Heart right ventricle (tissue), 16 donors: ENCODE data around the gene OR52H1. TPM values are rescaled to one million over a fixed set of nuclear protein-coding genes. Genes with fewer than 3 reads are reported as not detected.

ENCODE experiments used
- ATAC-seq, 8 donors: fragments of 200-7000 bp; cut with Tn5 transposase; one replicate each; pipeline ENCODE4 v1.9.1; 2020; ENCODE audit warnings: mild to moderate bottlenecking in 8 of 8, moderate library complexity in 8 of 8, moderate number of reproducible peaks in 1 of 8
- DNase-seq, 2 donors: peaks; one replicate each; pipeline ENCODE4 v3.0.0-alpha.2; 2020
- H3K27ac ChIP-seq, 10 donors: fragments of 200-600 bp; sonication (generic) in 2 of 10; one replicate each; pipeline versions ENCODE4 v1.5.0 to v1.8.0; 2020 to 2022; ENCODE audit warnings: mild to moderate bottlenecking in 3 of 10
- H3K27me3 ChIP-seq, 7 donors: fragments of 200-600 bp; one replicate each; pipeline ENCODE4 v1.8.0; 2021 to 2022; ENCODE audit warnings: mild to moderate bottlenecking in 2 of 7
- H3K36me3 ChIP-seq, 9 donors: fragments of 200-600 bp; sonication (generic) in 1 of 9; one replicate each; pipeline versions ENCODE4 v1.5.0 to v1.8.0; 2020 to 2022; ENCODE audit warnings: mild to moderate bottlenecking in 2 of 9
- H3K4me1 ChIP-seq, 9 donors: fragments of 200-600 bp; sonication (generic) in 1 of 9; one replicate each; pipeline versions ENCODE4 v1.5.0 to v1.8.0; 2020 to 2022; ENCODE audit warnings: mild to moderate bottlenecking in 4 of 9
- H3K4me3 ChIP-seq, 10 donors: fragments of 200-600 bp; sonication (generic) in 2 of 10; one replicate each; pipeline versions ENCODE4 v1.5.0 to v1.8.0; 2020 to 2022; ENCODE audit warnings: mild to moderate bottlenecking in 7 of 10, moderate library complexity in 2 of 10
- H3K9me3 ChIP-seq, 11 donors: fragments of 200-600 bp in 10 of 11; sonication (generic) in 2 of 11; one replicate each; pipeline versions ENCODE4 v1.5.0 to v1.8.0; 2013 to 2022; ENCODE audit warnings: mild to moderate bottlenecking in 2 of 11, control low read depth in 1 of 11, moderate library complexity in 1 of 11
- CTCF ChIP-seq, 9 donors: fragments of 200-600 bp; sonication (generic) in 2 of 9; IDR thresholded peaks; one replicate each; pipeline versions ENCODE4 v1.5.0 to v1.8.0; 2021 to 2022; ENCODE audit warnings: antibody characterized with exemption in 9 of 9, mild to moderate bottlenecking in 5 of 9, moderate library complexity in 1 of 9
- WGBS, 2 donors: extraction: QIAGEN DNeasy Blood & Tissue Kit; methylation state at CpG; one replicate each; pipeline ENCODE4 v1.1.7; 2013; ENCODE audit warnings: inconsistent platforms in 1 of 2; 5-methylcytosine and 5-hydroxymethylcytosine counted together
- intact Hi-C, 10 donors: fragments of 100-400 bp; cut with DNase I; formaldehyde crosslinking; loops; one replicate each; pipeline versions ENCODE4 v1.11.1 to v1.14.2; 2022
- polyA plus RNA-seq, 2 donors: library from polyadenylated mRNA; stranded (reverse); fragments of 200-250 nt; gene quantifications; one replicate each; pipeline ENCODE4 v1.2.3, GENCODE V29; 2013
- total RNA-seq, 10 donors: library from RNA; stranded (reverse); fragmentation: NEBNext Ultra II Directional in 3 of 10; extraction: Animal tissue kit (Norgen Biotek cat#: 25700) in 3 of 10; gene quantifications; one replicate each; pipeline versions ENCODE4 v1.2.1 to v1.2.4, GENCODE V29; 2021 to 2023
- donor health status: Arrhythmogenic right ventricular cardiomyopathy.
- donor health status: ischemic (EF 13 %, LVEDD 7.1; RV severe dilation, severe dysfunction).
- donor health status: healthy with polysubstance abuse.
- donor health status: DM: no; HTN: yes; CAD: no.
- donor health status: DM: no; HTN: no; CAD: no.
- donor health status: ischemic (EF 25% LVEDD 6.9; RV normal size, moderate dysfunction).
- donor health status: ischemic (EF 25% LVEDD 5.7; RV mildly dilated, moderate dysfunction).
- donor health status: healthy.
- donor health status: DM: yes; HTN: yes; CAD: no.
- donor health status: Ischemic cardiomyopathy.
- donor health status: ischemic (EF 35%, LVEDD 5.7; RV mildly dilated, moderate dysfunction).
- donor health status: nonischemic (EF 11% LVEDD 7.7; RV severe dilation, severe dysfunction).
- donor health status: DM: yes; HTN: yes; CAD: no.
- donor health status: PGD.
- donor health status: ischemic (EF 29% LVEDD 5.4; RV normal size, mild dysfunction).
- donor health status: nonischemic (EF 23%, LVEDD 6.1; RV moderate dilation, normal function).

The OR52H1 gene
- total and polyA plus RNA-seq, 12 donors: not detected

DNA sequence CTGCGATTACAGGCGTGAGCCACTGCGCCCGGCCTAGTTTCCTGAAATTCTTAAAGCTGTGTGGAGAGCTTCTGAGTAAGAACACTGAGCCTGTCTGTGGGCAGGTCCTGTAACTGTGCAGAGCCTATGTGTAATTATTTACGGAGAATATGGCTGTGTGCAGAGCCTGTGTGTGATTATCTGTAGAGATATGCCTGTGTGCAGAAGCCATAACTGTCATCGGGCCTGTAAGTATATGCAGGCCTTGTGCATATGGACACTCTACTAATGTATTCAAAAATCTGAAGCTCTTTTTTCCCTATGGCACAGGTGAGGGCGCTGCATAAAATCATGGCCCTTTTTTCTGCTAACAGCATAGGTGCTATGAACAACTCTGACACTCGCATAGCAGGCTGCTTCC, 32.2 kb upstream of the OR52H1 start, which contains the start of gene OR52B6:
TSS of gene OR52B6 (plus strand) at position 301 of the 400 bp plus-strand sequence. CDS start at position 301, 0 bp downstream.
- no peaks in the 10 kb centered on the region for H3K36me3 ChIP-seq
- H3K9me3 ChIP-seq: no peaks in the 10 kb centered on the region
- H3K4me3 ChIP-seq: no peak within 1 kb of the TSS
- ATAC-seq: no peak
- no peak within 1 kb of the TSS for H3K27ac ChIP-seq
- intact Hi-C loops: no loop called here
- WGBS, 2 donors: 86 to 93% methylated on average over 8 of the region's 8 CpGs
- DNase-seq: no peak
- TF ChIP-seq CTCF (IDR thresholded peaks at IDR 0.05): no peak
- no peaks in the 10 kb centered on the region for H3K27me3 ChIP-seq
- H3K4me1 ChIP-seq: no peaks in the 10 kb centered on the region

DNA sequence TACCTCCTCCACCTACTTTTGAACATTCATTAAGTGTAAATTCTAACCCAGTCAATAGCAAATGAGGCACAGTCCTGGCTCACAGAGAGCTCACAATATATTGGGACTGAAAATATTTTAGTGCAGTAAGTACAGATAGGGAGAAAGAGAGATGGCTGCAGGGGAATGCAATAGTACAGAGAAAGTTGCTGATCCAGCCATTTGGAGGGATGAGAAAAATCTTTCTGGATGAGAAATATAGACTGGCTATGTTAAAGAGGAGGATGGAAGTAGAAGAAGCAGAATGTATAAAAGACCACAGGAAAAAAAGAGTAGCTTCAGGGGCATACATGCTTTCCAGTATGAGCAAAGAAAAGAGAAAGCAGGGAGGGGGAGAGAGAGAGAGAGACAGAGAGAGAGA, 28.8 kb upstream of the OR52H1 start:
- no peaks in the 10 kb centered on the region for H3K4me1 ChIP-seq
- no peaks in the 10 kb centered on the region for H3K36me3 ChIP-seq
- TF ChIP-seq CTCF (IDR thresholded peaks at IDR 0.05): no peak
- ATAC-seq (no peak), DNase-seq (no peak)
- no peaks in the 10 kb centered on the region for H3K27me3 ChIP-seq
- H3K9me3 ChIP-seq: no peaks in the 10 kb centered on the region
- H3K4me3 ChIP-seq: no peak overlapping the region
- no peak overlapping the region for H3K27ac ChIP-seq
- intact Hi-C loops: no loop called here

DNA sequence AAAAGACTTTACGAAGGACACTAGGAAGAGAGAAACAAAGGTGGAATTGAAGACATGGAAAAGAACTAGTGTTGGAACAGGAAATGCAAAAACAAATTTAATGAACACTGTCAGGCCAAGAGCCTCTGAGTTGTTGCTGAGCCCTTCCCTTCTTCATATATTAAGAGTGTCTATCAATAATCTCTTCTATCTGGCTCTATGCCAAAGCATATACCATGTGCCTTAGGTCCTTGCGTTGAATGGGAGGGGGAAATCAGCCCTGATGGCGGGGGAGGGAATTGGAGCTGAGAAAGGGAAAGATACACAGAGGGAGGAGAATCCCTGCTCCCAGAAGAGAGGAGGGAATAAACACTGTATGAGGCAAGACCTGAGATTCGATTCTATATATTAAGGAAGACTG, 26.8 kb upstream of the OR52H1 start:
- Histone ChIP-seq H3K27me3 (no peaks in the 10 kb centered on the region), H3K4me1 (no peaks in the 10 kb centered on the region), H3K27ac (no peak overlapping the region), H3K4me3 (no peak overlapping the region), H3K9me3 (no peaks in the 10 kb centered on the region), H3K36me3 (no peaks in the 10 kb centered on the region)
- no peak for ATAC-seq
- no peak for TF ChIP-seq CTCF (IDR thresholded peaks at IDR 0.05)
- no peak for DNase-seq
- intact Hi-C loops: no loop called here
- 62 to 66% methylated on average over 4 of the region's 4 CpGs for WGBS, 2 donors

- 92% methylated on average over 2 of the region's 2 CpGs for WGBS, 2 donors
- H3K27ac ChIP-seq: no peak overlapping the region
- H3K36me3 ChIP-seq: no peaks in the 10 kb centered on the region
- H3K4me1 ChIP-seq: no peaks in the 10 kb centered on the region
- DNase-seq (no peak), ATAC-seq (no peak)
- no peak overlapping the region for H3K4me3 ChIP-seq
- intact Hi-C loops: no loop called here
- no peak for TF ChIP-seq CTCF (IDR thresholded peaks at IDR 0.05)
- no peaks in the 10 kb centered on the region for H3K27me3 ChIP-seq
- no peaks in the 10 kb centered on the region for H3K9me3 ChIP-seq
These were observed 26.3 kb upstream of the OR52H1 start for GRCh38 chr11:5574654-5575053.
